Subcutaneous abdominal adipose tissue (tissue), 5 donors: ENCODE data around the gene PEAK3.

Source experiments
- H3K27ac ChIP-seq: one replicate; pipeline ENCODE4 v1.7.0; 2013; ENCODE audit warnings: low read depth, mild to moderate bottlenecking, inconsistent platforms, low read length, moderate library complexity
- H3K27me3 ChIP-seq, 5 donors: one replicate each; pipeline ENCODE4 v1.7.0; 2013; ENCODE audit warnings: low read length in 5 of 5, inconsistent platforms in 1 of 5; ENCODE audit not compliant: control insufficient read depth in 5 of 5, insufficient read depth in 4 of 5
- H3K36me3 ChIP-seq, 5 donors: one replicate each; pipeline ENCODE4 v1.7.0; 2013; ENCODE audit warnings: low read length in 5 of 5; ENCODE audit not compliant: control insufficient read depth in 5 of 5, insufficient read depth in 5 of 5
- H3K4me1 ChIP-seq, 5 donors: one replicate each; pipeline ENCODE4 v1.7.0; 2013; ENCODE audit warnings: low read length in 5 of 5, mild to moderate bottlenecking in 3 of 5, moderate library complexity in 1 of 5; ENCODE audit not compliant: control insufficient read depth in 5 of 5, insufficient read depth in 5 of 5
- H3K4me3 ChIP-seq, 5 donors: one replicate each; pipeline ENCODE4 v1.7.0; 2013; ENCODE audit warnings: low read length in 5 of 5, low read depth in 1 of 5
- H3K9ac ChIP-seq, 5 donors: one replicate each; pipeline ENCODE4 v1.7.0; 2013; ENCODE audit warnings: low read length in 5 of 5, mild to moderate bottlenecking in 4 of 5, moderate library complexity in 3 of 5
- H3K9me3 ChIP-seq, 5 donors: one replicate each; pipeline ENCODE4 v1.7.0; 2013; ENCODE audit warnings: low read length in 5 of 5; ENCODE audit not compliant: control insufficient read depth in 5 of 5
- donor health status: healthy.
- donor health status: healthy.
- donor health status: healthy.
- donor health status: healthy.
- donor health status: healthy.

The PEAK3 gene

DNA sequence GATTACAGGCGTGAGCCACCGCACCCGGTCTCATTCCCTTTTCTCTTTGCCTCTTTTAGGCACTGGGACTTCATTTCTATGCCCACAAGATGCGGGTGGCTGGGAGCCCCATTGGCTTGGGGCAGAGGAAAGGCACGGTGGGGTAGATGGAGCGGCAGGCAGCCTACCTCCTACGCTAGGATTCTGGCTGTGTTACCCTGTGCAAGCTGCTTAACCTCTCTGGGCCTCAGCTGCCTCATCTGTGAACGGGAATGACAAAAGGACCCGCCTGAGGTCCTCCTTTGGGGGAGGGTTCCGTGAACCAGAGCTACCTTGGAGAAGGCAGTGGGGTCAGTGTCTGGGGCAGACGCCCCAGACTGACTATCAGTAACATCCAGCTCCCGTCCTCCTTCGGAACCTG lies 35.3 kb upstream of the PEAK3 start:
- no peak overlapping the region for H3K27ac ChIP-seq
- H3K9ac ChIP-seq: no peak overlapping the region

GRCh38 chr19:2315818-2316353 lies 33.9 kb upstream of the PEAK3 start:
- H3K4me3 ChIP-seq: no peak overlapping the region

More for the DNA sequence above, 35.3 kb upstream of the PEAK3 start:
- Histone ChIP-seq H3K36me3 (peaks cover 0 to 12% (median 7%) of the 10 kb centered on the region in 5 donors), H3K4me1 (peaks cover 0 to 12% (median 7%) of the 10 kb centered on the region in 5 donors), H3K4me3 (no peak overlapping the region), H3K9me3 (peaks cover 0 to 13% (median 0%) of the 10 kb centered on the region in 5 donors), H3K27me3 (peaks cover 4 to 9% (median 8%) of the 10 kb centered on the region in 5 donors)

DNA sequence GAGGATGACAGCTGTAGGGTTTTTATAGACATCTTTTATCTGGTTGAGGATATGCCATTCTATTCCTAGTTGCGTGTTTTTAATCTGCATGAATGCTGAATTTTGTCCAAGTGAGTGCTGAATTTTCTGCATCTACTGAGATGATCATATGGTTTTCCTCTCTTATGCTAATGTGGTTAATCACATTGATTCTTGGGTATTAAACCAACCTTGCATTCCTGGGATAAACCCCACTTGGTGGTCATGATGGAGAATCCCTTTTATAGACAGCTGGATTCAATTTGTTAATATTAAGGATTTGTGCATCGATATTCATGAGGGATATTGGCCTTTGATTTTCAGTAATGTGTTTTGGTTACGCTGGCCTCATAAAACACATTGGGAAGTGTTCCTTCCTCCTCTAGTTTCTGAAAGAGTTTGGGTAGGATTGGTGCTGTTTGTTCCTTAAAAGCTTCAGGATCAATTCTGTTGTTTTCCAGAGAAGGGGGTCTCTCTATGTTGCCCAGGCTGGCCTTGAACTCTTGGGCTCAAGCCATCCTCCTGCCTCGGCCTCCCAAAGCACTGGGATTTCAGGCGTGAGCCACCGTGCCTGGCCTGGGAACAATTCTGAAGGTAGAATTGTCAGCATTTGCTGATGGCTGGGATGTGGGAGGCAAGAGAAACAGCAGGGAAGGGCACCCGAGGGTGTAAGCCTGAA lies 33.3 kb upstream of the PEAK3 start:
- Histone ChIP-seq H3K9me3 (peaks cover 0 to 13% (median 0%) of the 10 kb centered on the region in 5 donors), H3K4me1 (peaks cover 0 to 12% (median 7%) of the 10 kb centered on the region in 5 donors), H3K36me3 (no peaks in the 10 kb centered on the region), H3K27ac (no peak overlapping the region), H3K9ac (no peak overlapping the region), H3K27me3 (peaks cover 9 to 14% (median 12%) of the 10 kb centered on the region in 5 donors), H3K4me3 (no peak overlapping the region)

More at GRCh38 chr19:2315818-2316353, 33.9 kb upstream of the PEAK3 start:
- Histone ChIP-seq H3K9me3 (peaks cover 0 to 13% (median 0%) of the 10 kb centered on the region in 5 donors), H3K27me3 (peaks cover 6 to 12% (median 11%) of the 10 kb centered on the region in 5 donors), H3K9ac (no peak overlapping the region), H3K27ac (no peak overlapping the region), H3K4me1 (peaks cover 0 to 12% (median 7%) of the 10 kb centered on the region in 5 donors), H3K36me3 (no peaks in the 10 kb centered on the region)

GRCh38 chr19:2312820-2313501 lies 31.0 kb upstream of the PEAK3 start:
- Histone ChIP-seq H3K9ac (no peak overlapping the region), H3K4me1 (peaks cover 0 to 11% (median 7%) of the 10 kb centered on the region in 5 donors), H3K27me3 (peaks cover 17 to 34% (median 27%) of the 10 kb centered on the region in 5 donors), H3K4me3 (no peak overlapping the region), H3K27ac (no peak overlapping the region), H3K9me3 (peaks cover 0 to 13% (median 0%) of the 10 kb centered on the region in 5 donors), H3K36me3 (no peaks in the 10 kb centered on the region)

GRCh38 chr19:2311093-2311492 lies 29.1 kb upstream of the PEAK3 start:
- Histone ChIP-seq H3K4me3 (no peak overlapping the region), H3K27ac (no peak overlapping the region), H3K9me3 (peaks cover 0 to 13% (median 0%) of the 10 kb centered on the region in 5 donors), H3K4me1 (peaks cover 0 to 13% (median 5%) of the 10 kb centered on the region in 5 donors), H3K9ac (no peak overlapping the region), H3K27me3 (peaks cover 30 to 50% (median 44%) of the 10 kb centered on the region in 5 donors), H3K36me3 (no peaks in the 10 kb centered on the region)

DNA sequence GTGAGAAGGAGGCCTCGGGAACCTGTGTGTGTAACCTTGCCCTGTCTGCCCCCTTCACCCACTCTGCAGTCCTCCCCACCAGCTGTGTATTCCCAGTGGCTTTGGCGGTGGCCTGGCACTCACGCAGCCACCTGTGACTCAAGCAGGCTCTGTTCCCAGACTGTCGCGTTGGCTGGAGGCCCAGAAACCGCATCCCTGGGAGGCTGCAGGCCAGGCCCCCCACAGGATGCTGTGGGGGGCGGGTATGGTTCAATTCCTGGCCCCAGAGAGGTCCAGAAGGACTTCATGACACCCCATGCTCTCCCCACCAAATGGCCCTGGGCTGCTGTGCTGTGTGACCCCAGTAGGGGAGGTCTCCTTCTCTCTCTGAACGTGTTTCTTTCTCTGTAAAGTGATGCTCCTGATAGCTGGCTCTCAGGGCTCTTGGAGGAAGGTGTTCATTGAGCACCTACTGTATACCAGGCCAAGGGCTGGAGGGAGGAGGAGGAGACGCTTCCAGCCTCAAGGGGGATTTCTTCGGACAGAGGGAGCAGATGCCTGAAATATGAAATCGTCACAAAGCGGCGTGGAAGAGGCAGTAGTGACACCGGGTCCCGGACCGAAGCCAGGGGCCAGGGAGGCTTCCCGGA lies 27.9 kb upstream of the PEAK3 start:
- Histone ChIP-seq H3K36me3 (no peaks in the 10 kb centered on the region), H3K27me3 (peaks cover 30 to 50% (median 45%) of the 10 kb centered on the region in 5 donors), H3K4me1 (peaks cover 0 to 8% (median 4%) of the 10 kb centered on the region in 5 donors), H3K9me3 (peaks cover 0 to 3% (median 0%) of the 10 kb centered on the region in 5 donors), H3K27ac (no peak overlapping the region), H3K4me3 (no peak overlapping the region), H3K9ac (no peak overlapping the region)

GRCh38 chr19:2308114-2308556 lies 26.2 kb upstream of the PEAK3 start, which contains the start of gene LINGO3:
Gene LINGO3 (minus strand): TSS chr19:2308154. CDS start chr19:2291776, 16,378 bp downstream.
- H3K4me3 ChIP-seq: peak within 1 kb of the TSS in 1 of 5 donors; percentile 47
- H3K9ac ChIP-seq: no peak within 1 kb of the TSS
- H3K27me3 ChIP-seq: peaks cover 30 to 57% (median 48%) of the 10 kb centered on the region in 5 donors
- peaks cover 0 to 8% (median 4%) of the 10 kb centered on the region in 5 donors for H3K4me1 ChIP-seq
- no peaks in the 10 kb centered on the region for H3K36me3 ChIP-seq
- no peak within 1 kb of the TSS for H3K27ac ChIP-seq
- H3K9me3 ChIP-seq: no peaks in the 10 kb centered on the region

DNA sequence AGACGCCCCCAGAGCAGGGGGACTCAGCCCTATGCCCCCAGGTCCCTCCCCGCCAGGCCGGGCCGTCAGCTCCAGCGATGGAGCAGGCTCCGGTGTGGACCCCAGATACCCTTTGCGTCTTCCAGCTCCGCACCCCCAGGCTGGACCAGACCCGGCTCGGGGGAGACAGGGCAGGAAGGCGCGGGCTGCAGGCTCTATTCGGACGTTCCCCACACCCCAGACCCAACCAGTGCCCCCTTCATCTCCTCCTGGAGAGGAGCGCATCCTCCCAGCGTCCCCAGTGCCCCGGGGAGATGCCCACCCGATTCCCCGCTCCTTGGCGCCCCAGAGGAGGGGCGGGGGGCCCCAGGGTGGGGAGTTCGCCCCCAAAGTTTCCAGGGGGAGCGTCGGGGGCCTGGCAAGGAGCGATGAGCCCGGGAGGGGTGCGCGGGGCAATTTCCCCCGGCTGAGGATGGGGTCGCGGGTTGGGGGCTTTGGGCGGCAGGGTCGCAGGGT lies 25.6 kb upstream of the PEAK3 start:
- Histone ChIP-seq H3K4me3 (no peak overlapping the region), H3K9me3 (no peaks in the 10 kb centered on the region), H3K36me3 (no peaks in the 10 kb centered on the region), H3K27ac (no peak overlapping the region), H3K4me1 (peaks cover 0 to 14% (median 6%) of the 10 kb centered on the region in 5 donors), H3K9ac (no peak overlapping the region), H3K27me3 (peaks cover 34 to 57% (median 50%) of the 10 kb centered on the region in 5 donors)

DNA sequence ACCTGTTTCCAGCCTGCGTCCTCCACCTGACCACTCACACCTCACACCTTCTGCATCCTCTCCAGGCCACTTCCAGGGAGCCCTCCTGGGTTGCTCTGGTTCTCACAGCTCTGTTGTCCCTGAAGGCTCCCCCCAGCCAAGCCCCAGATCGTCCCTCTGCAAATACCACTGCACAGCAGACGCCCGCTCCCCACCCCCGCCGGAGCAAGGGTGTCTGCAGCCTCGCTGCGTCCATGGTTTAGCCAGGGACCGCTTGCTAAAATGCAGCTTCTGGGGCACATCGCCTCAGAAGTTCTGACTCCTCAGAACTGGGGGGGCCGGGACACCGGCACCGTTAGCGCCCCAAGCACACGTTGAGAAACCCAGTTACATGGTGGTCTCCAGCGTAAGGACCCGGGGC lies 25.0 kb upstream of the PEAK3 start:
- Histone ChIP-seq H3K9me3 (no peaks in the 10 kb centered on the region), H3K4me1 (peaks cover 0 to 20% (median 11%) of the 10 kb centered on the region in 5 donors), H3K36me3 (no peaks in the 10 kb centered on the region), H3K4me3 (no peak overlapping the region), H3K27me3 (peaks cover 33 to 57% (median 51%) of the 10 kb centered on the region in 5 donors), H3K27ac (no peak overlapping the region), H3K9ac (no peak overlapping the region)
